Ovary (tissue), 9 donors: ENCODE results near the gene CMPK2. TPM values are rescaled to one million over a fixed set of nuclear protein-coding genes. Genes with fewer than 3 reads are reported as not detected.

Experiments used
- DNase-seq, 5 donors: peaks; one replicate each; pipeline ENCODE4 v3.0.0-alpha.2; 2019 to 2020
- H3K27ac ChIP-seq, 2 donors: fragments of 200-600 bp; one replicate each; pipeline versions ENCODE4 v1.5.1 to v1.8.0; 2019 to 2022
- H3K27me3 ChIP-seq: fragments of 200-600 bp; one replicate; pipeline ENCODE4 v1.8.0; 2022
- H3K36me3 ChIP-seq: fragments of 200-600 bp; sonication (generic); one replicate; pipeline ENCODE4 v1.5.1; 2019
- H3K4me1 ChIP-seq: one replicate; pipeline ENCODE4 v1.8.1; 2013; ENCODE audit warnings: mild to moderate bottlenecking, moderate library complexity; ENCODE audit not compliant: insufficient read depth
- H3K4me3 ChIP-seq: fragments of 200-600 bp; sonication (generic); one replicate; pipeline ENCODE4 v1.5.1; 2017
- H3K9me3 ChIP-seq, 2 donors: fragments of 200-600 bp in 1 of 2; sonication (generic) in 1 of 2; one replicate each; pipeline versions ENCODE4 v1.5.1 to v1.8.1; 2013 to 2019; ENCODE audit warnings: mild to moderate bottlenecking in 1 of 2, moderate library complexity in 1 of 2
- EP300 ChIP-seq: sonication (generic); formaldehyde crosslinking; IDR thresholded peaks from one replicate; pipeline ENCODE4 v1.6.1; 2017; ENCODE audit warnings: antibody characterized with exemption
- POLR2A ChIP-seq: fragments of 450-650 bp; IDR thresholded peaks from one replicate; pipeline ENCODE4 v1.6.1; 2017; ENCODE audit warnings: antibody characterized with exemption, mild to moderate bottlenecking, moderate library complexity
- WGBS, 3 donors: extraction: QIAGEN DNeasy Blood & Tissue Kit in 1 of 3; methylation state at CpG; one replicate each; pipeline versions ENCODE4 v1.1.5 to v1.1.7; 2013 to 2017; 5-methylcytosine and 5-hydroxymethylcytosine counted together
- intact Hi-C, 4 donors: fragments of 100-400 bp; cut with DNase I; formaldehyde crosslinking; loops; one replicate each; pipeline versions ENCODE4 v1.11.0 to v1.15.1; 2022 to 2023
- polyA plus RNA-seq, 2 donors: library from polyadenylated mRNA; stranded (reverse); fragments of 200-250 nt in 1 of 2; fragments of 350-450 nt in 1 of 2; fragmentation: Illumina TruSeq in 1 of 2; extraction: RNeasy Lipid Tissue Mini Kit (QIAGEN cat#74804) in 1 of 2; gene quantifications; one replicate each; pipeline ENCODE4 v1.2.3, GENCODE V29; 2013 to 2014
- total RNA-seq, 7 donors: library from RNA; depleted of rRNA in 2 of 7; stranded (reverse); fragments of >200 nt in 2 of 7; fragmentation: NEBNext Ultra II Directional in 3 of 7; extraction: Animal tissue kit (Norgen Biotek cat#: 25700) in 3 of 7; gene quantifications; one replicate each; pipeline versions ENCODE4 v1.1.0 to v1.2.4, GENCODE V29; 2016 to 2023
- TF ChIP-seq, protein P1 (sequence below), 3 donors: fragments of 450-650 bp in 2 of 3; fragments of 200-600 bp in 1 of 3; IDR thresholded peaks; one replicate each; pipeline versions ENCODE4 v1.5.1 to v1.8.0; 2016 to 2022; ENCODE audit warnings: antibody characterized with exemption in 3 of 3, mild to moderate bottlenecking in 1 of 3
- donor health status: DM: no; HTN: no; CAD: no; lungs with moderate emphysema.
- donor health status: DM: no; HTN: no; CAD: no.
- donor health status: Bipolar disorder and iron deficiency.
- donor health status: DM: yes; HTN: yes; CAD: no.
- donor health status: DM: no; HTN: no; CAD: no.
- donor health status: DM: yes; HTN: yes; CAD: no.

The CMPK2 gene
- total and polyA plus RNA-seq, 9 donors = 2.7 to 11.5 (median 4.2) TPM

DNA sequence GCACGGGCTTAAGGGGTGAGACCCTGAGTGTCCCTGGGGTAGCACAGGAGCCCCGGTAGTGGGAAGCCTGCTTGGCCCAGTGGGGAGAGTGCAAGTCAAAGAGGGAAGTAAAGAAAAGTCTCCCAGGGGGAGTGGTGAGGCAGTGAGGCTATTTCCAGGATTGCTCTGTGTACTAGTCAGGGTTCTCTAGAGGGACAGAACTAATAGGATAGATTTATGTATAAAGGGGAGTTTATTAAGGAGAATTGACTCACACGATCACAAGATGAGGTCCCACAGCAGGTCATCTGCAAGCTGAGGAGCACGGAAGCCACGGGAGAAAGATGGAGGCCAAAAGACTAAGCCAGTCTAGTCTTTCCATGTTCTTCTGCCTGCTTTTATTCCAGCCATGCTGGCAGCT, 45.5 kb downstream of the CMPK2 start:
- H3K36me3 ChIP-seq = no peaks in the 10 kb centered on the region
- 76 to 83% (median 76%) methylated on average over 5 of the region's 5 CpGs for WGBS, 3 donors
- no peak overlapping the region for H3K4me3 ChIP-seq
- TF ChIP-seq, protein P1, sequence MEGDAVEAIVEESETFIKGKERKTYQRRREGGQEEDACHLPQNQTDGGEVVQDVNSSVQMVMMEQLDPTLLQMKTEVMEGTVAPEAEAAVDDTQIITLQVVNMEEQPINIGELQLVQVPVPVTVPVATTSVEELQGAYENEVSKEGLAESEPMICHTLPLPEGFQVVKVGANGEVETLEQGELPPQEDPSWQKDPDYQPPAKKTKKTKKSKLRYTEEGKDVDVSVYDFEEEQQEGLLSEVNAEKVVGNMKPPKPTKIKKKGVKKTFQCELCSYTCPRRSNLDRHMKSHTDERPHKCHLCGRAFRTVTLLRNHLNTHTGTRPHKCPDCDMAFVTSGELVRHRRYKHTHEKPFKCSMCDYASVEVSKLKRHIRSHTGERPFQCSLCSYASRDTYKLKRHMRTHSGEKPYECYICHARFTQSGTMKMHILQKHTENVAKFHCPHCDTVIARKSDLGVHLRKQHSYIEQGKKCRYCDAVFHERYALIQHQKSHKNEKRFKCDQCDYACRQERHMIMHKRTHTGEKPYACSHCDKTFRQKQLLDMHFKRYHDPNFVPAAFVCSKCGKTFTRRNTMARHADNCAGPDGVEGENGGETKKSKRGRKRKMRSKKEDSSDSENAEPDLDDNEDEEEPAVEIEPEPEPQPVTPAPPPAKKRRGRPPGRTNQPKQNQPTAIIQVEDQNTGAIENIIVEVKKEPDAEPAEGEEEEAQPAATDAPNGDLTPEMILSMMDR (IDR thresholded peaks at IDR 0.05) = no peak
- TF ChIP-seq EP300 = no peak
- no peaks in the 10 kb centered on the region for H3K9me3 ChIP-seq
- no peak overlapping the region for H3K27ac ChIP-seq
- intact Hi-C loops = no loop called here
- no peaks in the 10 kb centered on the region for H3K27me3 ChIP-seq
- DNase-seq = no peak
- no peaks in the 10 kb centered on the region for H3K4me1 ChIP-seq

DNA sequence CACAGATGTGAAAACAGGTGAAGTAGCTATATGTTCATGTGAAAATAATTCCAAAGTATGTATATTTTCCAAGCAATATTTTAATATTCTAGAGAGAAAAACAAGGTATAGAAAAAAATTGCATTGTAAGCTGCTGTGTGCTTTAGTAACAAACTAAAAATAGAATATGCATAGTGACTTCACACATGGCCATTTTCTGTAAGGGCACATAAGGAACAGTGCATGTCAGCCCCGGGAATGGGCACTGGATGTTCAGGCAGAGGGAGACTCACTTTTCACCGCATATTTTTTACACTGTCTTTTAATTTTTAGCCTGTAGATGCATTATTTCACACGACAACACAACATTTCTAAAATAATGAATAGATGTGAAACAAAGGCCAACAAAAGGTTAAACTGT, 46.0 kb downstream of the CMPK2 start:
- Histone ChIP-seq H3K4me1 (no peaks in the 10 kb centered on the region), H3K4me3 (no peak overlapping the region), H3K9me3 (no peaks in the 10 kb centered on the region), H3K36me3 (no peaks in the 10 kb centered on the region), H3K27me3 (no peaks in the 10 kb centered on the region), H3K27ac (no peak overlapping the region)
- WGBS, 3 donors = 88 to 92% (median 89%) methylated on average over 3 of the region's 3 CpGs
- DNase-seq = no peak
- TF ChIP-seq POLR2A (no peak), EP300 (no peak)
- TF ChIP-seq, protein P1 (IDR thresholded peaks at IDR 0.05) = no peak
- intact Hi-C loops = no loop called here

DNA sequence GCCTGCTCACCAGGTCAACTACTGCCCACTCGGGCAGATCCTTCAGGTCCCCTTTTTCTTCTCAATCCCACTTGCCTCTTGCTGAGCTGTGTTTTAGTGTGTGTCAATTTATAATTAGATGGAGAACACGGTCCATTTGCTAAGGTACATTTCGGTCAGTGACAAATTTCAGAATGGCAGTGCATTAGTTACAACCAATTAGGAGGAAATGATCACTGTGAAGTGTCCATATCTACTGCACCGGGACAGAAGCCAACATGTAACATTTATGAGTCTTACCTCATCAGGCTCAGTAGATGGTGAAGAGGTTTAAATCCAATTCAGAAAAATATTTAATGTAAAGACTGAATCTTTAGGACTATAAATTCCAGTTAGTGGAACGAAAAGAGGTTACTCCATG, 47.7 kb downstream of the CMPK2 start:
- 57 to 66% (median 66%) methylated on average over 5 of the region's 5 CpGs for WGBS, 3 donors
- Histone ChIP-seq H3K4me1 (no peaks in the 10 kb centered on the region), H3K4me3 (no peak overlapping the region), H3K27ac (no peak overlapping the region), H3K36me3 (no peaks in the 10 kb centered on the region), H3K27me3 (no peaks in the 10 kb centered on the region), H3K9me3 (no peaks in the 10 kb centered on the region)
- no peak for DNase-seq
- TF ChIP-seq, protein P1 (IDR thresholded peaks at IDR 0.05) = no peak
- TF ChIP-seq POLR2A = no peak
- no peak for TF ChIP-seq EP300
- intact Hi-C loops = no loop called here

DNA sequence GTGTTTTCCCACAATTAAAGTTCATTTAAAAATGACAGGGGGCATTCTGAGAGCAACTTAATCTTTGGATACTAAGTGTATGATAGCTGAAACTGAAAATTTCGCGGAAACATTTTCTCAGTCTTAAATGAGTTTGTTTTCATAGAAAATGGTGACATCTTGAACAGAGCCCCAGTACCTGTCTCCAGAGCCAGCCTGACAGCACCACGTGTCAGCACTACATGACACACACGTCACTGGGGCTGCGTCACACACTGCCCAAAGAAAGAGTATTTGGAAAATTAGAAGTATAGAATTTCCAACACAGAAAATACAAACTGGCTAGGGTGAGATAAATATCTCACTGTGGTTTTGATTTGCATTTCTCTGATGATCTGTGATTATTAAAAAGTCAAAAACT, 50.8 kb downstream of the CMPK2 start:
- intact Hi-C loops = no loop called here
- WGBS, 3 donors = 90 to 93% (median 91%) methylated on average over 5 of the region's 5 CpGs
- no peaks in the 10 kb centered on the region for H3K4me1 ChIP-seq
- no peaks in the 10 kb centered on the region for H3K27me3 ChIP-seq
- H3K27ac ChIP-seq = no peak overlapping the region
- H3K36me3 ChIP-seq = no peaks in the 10 kb centered on the region
- TF ChIP-seq EP300 = no peak
- TF ChIP-seq, protein P1 (IDR thresholded peaks at IDR 0.05) = no peak
- no peaks in the 10 kb centered on the region for H3K9me3 ChIP-seq
- no peak overlapping the region for H3K4me3 ChIP-seq
- DNase-seq = no peak

DNA sequence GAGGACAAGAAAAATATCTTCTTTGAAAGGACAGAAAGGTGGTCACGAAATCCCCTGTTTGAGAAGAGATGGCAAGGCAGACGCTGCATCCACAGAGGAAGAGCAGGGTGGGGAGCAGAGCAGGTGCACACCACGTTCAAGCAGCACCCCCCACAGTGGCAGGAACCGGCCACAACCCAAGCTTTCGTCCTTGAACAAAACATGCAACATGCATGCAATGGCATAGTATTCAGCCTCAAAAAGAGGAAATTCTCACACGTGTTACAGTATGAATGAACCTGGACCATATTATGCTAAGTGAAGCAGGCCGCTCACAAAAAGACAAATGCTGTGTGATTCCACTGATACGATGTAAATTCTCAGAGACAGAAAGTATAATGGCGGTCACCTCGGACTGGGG, 51.4 kb downstream of the CMPK2 start:
- TF ChIP-seq POLR2A = no peak

More for the DNA sequence above, 51.4 kb downstream of the CMPK2 start:
- Histone ChIP-seq H3K27me3 (no peaks in the 10 kb centered on the region), H3K27ac (no peak overlapping the region), H3K9me3 (no peaks in the 10 kb centered on the region), H3K36me3 (no peaks in the 10 kb centered on the region), H3K4me3 (no peak overlapping the region), H3K4me1 (no peaks in the 10 kb centered on the region)
- 84 to 85% (median 84%) methylated on average over 10 of the region's 10 CpGs for WGBS, 3 donors
- intact Hi-C loops = no loop called here
- DNase-seq = no peak
